Karpas-422 (cell line): ENCODE results near the gene AAMP. TPM values are rescaled to one million over a fixed set of nuclear protein-coding genes. Genes with fewer than 3 reads are reported as not detected.

Experiments used
- DNase-seq: peaks from one replicate; pipeline ENCODE4 v3.0.0-alpha.2; 2015
- H2AFZ ChIP-seq: fragments of 200-600 bp; sonication (generic); 2 replicates; pipeline ENCODE4 v1.6.1; 2014; ENCODE audit warnings: antibody characterized with exemption, low read length, mixed read lengths
- H3K27ac ChIP-seq: fragments of 200-600 bp; sonication (generic); 2 replicates; pipeline ENCODE4 v1.5.1; 2014; ENCODE audit warnings: mild to moderate bottlenecking, low read length, moderate library complexity
- H3K27me3 ChIP-seq: fragments of 200-600 bp; sonication (generic); 2 replicates; pipeline ENCODE4 v1.6.1; 2014; ENCODE audit warnings: low read length, mixed read lengths
- H3K36me3 ChIP-seq: fragments of 200-600 bp; sonication (generic); 2 replicates; pipeline ENCODE4 v1.6.1; 2014; ENCODE audit warnings: low read length, mixed read lengths; ENCODE audit not compliant: insufficient read depth
- H3K4me1 ChIP-seq: fragments of 200-600 bp; sonication (generic); 2 replicates; pipeline ENCODE4 v1.6.1; 2014; ENCODE audit warnings: mild to moderate bottlenecking, low read length, mixed read lengths
- H3K4me2 ChIP-seq: fragments of 200-600 bp; sonication (generic); 2 replicates; pipeline ENCODE4 v1.6.1; 2014; ENCODE audit warnings: low read length, low read depth, mild to moderate bottlenecking; ENCODE audit not compliant: poor library complexity, severe bottlenecking
- H3K4me3 ChIP-seq: fragments of 200-600 bp; sonication (generic); 2 replicates; pipeline ENCODE4 v1.5.1; 2014; ENCODE audit warnings: mild to moderate bottlenecking, antibody characterized with exemption, low read length, mixed read lengths
- H3K79me2 ChIP-seq: fragments of 200-600 bp; sonication (generic); 2 replicates; pipeline ENCODE4 v1.6.1; 2014; ENCODE audit warnings: mild to moderate bottlenecking, low read length, mixed read lengths
- H3K9ac ChIP-seq: fragments of 200-600 bp; sonication (generic); 2 replicates; pipeline ENCODE4 v1.6.0; 2014; ENCODE audit warnings: low read length
- H3K9me2 ChIP-seq: fragments of 200-600 bp; sonication (generic), shearing (Covaris generic); replicated peaks from 2 replicates; pipeline ENCODE4 v1.6.0; 2014; ENCODE audit warnings: mild to moderate bottlenecking, low read length, moderate library complexity; ENCODE audit not compliant: insufficient read depth
- H3K9me3 ChIP-seq: fragments of 300-700, 200-600 bp; sonication (generic); 2 replicates; pipeline ENCODE4 v1.6.1; 2014; ENCODE audit warnings: low read length, mixed read lengths
- H4K20me1 ChIP-seq: fragments of 200-600 bp; sonication (generic); 2 replicates; pipeline ENCODE4 v1.6.1; 2014; ENCODE audit warnings: mild to moderate bottlenecking, antibody characterized with exemption, low read length, low read depth; ENCODE audit not compliant: insufficient read depth
- total RNA-seq: library from RNA; depleted of rRNA; stranded (reverse); fragments of >200 nt; shearing (Covaris generic); gene quantifications from 2 replicates; pipeline ENCODE4 v1.2.3, GENCODE V29; 2014; ENCODE audit warnings: low replicate concordance

Gene AAMP
- total RNA-seq, 1 experiment from 2014 or later = 77.6 TPM

GRCh38 chr2:218291318-218292047 lies 21.5 kb upstream of the AAMP start:
- Histone ChIP-seq H4K20me1 (no peaks in the 10 kb centered on the region), H3K79me2 (no peaks in the 10 kb centered on the region), H3K27ac (peak overlapping the region; percentile 75), H3K4me3 (peak overlapping the region; percentile 67; the same call in 1 of the 2 replicates), H3K9ac (peak overlapping the region; percentile 71), H3K4me1 (peaks cover 49% of the 10 kb centered on the region), H2AFZ (no peak overlapping the region), H3K36me3 (no peaks in the 10 kb centered on the region), H3K9me2 (no peaks in the 10 kb centered on the region), H3K27me3 (no peaks in the 10 kb centered on the region), H3K4me2 (peak overlapping the region; percentile 73), H3K9me3 (no peaks in the 10 kb centered on the region)
- no peak for DNase-seq

- Histone ChIP-seq H3K9me3 (no peaks in the 10 kb centered on the region), H3K27ac (peak overlapping the region; percentile 75), H3K9ac (peak overlapping the region; percentile 71), H4K20me1 (no peaks in the 10 kb centered on the region), H2AFZ (no peak overlapping the region), H3K4me1 (peaks cover 58% of the 10 kb centered on the region), H3K79me2 (no peaks in the 10 kb centered on the region), H3K27me3 (no peaks in the 10 kb centered on the region), H3K4me2 (peak overlapping the region; percentile 73), H3K9me2 (no peaks in the 10 kb centered on the region), H3K4me3 (peak overlapping the region; percentile 67; the same call in 1 of the 2 replicates), H3K36me3 (no peaks in the 10 kb centered on the region)
- peak; percentile 93 for DNase-seq
Observed at GRCh38 chr2:218290316-218291261, 20.7 kb upstream of the AAMP start.

GRCh38 chr2:218289639-218290315 lies 19.8 kb upstream of the AAMP start:
- H3K4me2 ChIP-seq = peak overlapping the region; percentile 73
- peak overlapping the region; percentile 71; the same call in 1 of the 2 replicates for H3K9ac ChIP-seq
- no peak overlapping the region for H2AFZ ChIP-seq
- no peaks in the 10 kb centered on the region for H3K9me3 ChIP-seq
- no peaks in the 10 kb centered on the region for H3K27me3 ChIP-seq
- H3K79me2 ChIP-seq = no peaks in the 10 kb centered on the region
- no peak overlapping the region for H3K27ac ChIP-seq
- no peak overlapping the region for H3K4me3 ChIP-seq
- no peaks in the 10 kb centered on the region for H4K20me1 ChIP-seq
- no peaks in the 10 kb centered on the region for H3K36me3 ChIP-seq
- H3K4me1 ChIP-seq = peaks cover 62% of the 10 kb centered on the region
- H3K9me2 ChIP-seq = no peaks in the 10 kb centered on the region
- no peak for DNase-seq

- Histone ChIP-seq H3K79me2 (no peaks in the 10 kb centered on the region), H2AFZ (peak overlapping the region; percentile 48), H3K4me1 (peaks cover 50% of the 10 kb centered on the region), H3K9me3 (no peaks in the 10 kb centered on the region), H3K9me2 (no peaks in the 10 kb centered on the region), H3K9ac (peak overlapping the region; percentile 62), H3K4me3 (peak overlapping the region; percentile 61), H3K27ac (peak overlapping the region; percentile 31; the same call in 1 of the 2 replicates), H3K4me2 (peak overlapping the region; percentile 72), H3K27me3 (no peaks in the 10 kb centered on the region), H3K36me3 (no peaks in the 10 kb centered on the region), H4K20me1 (no peaks in the 10 kb centered on the region)
- peak; percentile 75 for DNase-seq
Observed at GRCh38 chr2:218286570-218287459, 16.9 kb upstream of the AAMP start.

- Histone ChIP-seq H2AFZ (no peak overlapping the region), H3K9me3 (no peaks in the 10 kb centered on the region), H3K9me2 (no peaks in the 10 kb centered on the region), H3K27me3 (no peaks in the 10 kb centered on the region), H3K79me2 (no peaks in the 10 kb centered on the region), H3K4me2 (peak overlapping the region; percentile 72), H3K36me3 (no peaks in the 10 kb centered on the region), H3K4me3 (no peak overlapping the region), H3K9ac (no peak overlapping the region), H3K4me1 (peaks cover 38% of the 10 kb centered on the region), H3K27ac (no peak overlapping the region), H4K20me1 (no peaks in the 10 kb centered on the region)
- DNase-seq = no peak
Observed at GRCh38 chr2:218285604-218286003, 15.7 kb upstream of the AAMP start.

GRCh38 chr2:218284106-218284811 lies 14.3 kb upstream of the AAMP start:
- Histone ChIP-seq H3K27me3 (no peaks in the 10 kb centered on the region), H2AFZ (no peak overlapping the region), H3K27ac (no peak overlapping the region), H3K9ac (no peak overlapping the region), H3K4me3 (no peak overlapping the region), H3K79me2 (no peaks in the 10 kb centered on the region), H3K9me3 (no peaks in the 10 kb centered on the region), H3K36me3 (no peaks in the 10 kb centered on the region), H3K9me2 (no peaks in the 10 kb centered on the region), H3K4me2 (no peak overlapping the region), H4K20me1 (no peaks in the 10 kb centered on the region), H3K4me1 (peaks cover 27% of the 10 kb centered on the region)
- no peak for DNase-seq
